HG03521 (cell line): ENCODE data around the gene EIF4G3.
"Not testable (repeated sequence)": the region's sequence is repeated elsewhere in the genome, so short reads cannot be mapped to it uniquely, and the experiment has no call there.

Experiments used
- ATAC-seq: cut with Tn5 transposase; IDR thresholded peaks from one replicate; pipeline ENCODE4 v1.9.1; 2021; ENCODE audit warnings: mild to moderate bottlenecking, moderate library complexity; ENCODE audit not compliant: unreplicated experiment

The EIF4G3 gene

GRCh38 chr1:20899154-20899972, 277.3 kb downstream of the EIF4G3 start:
- no peak for ATAC-seq

- ATAC-seq: no peak
Measured at GRCh38 chr1:20896826-20897225, 279.9 kb downstream of the EIF4G3 start.

- ATAC-seq: no peak
Measured at GRCh38 chr1:20893931-20894330, 282.8 kb downstream of the EIF4G3 start.

GRCh38 chr1:20891091-20891490, 285.6 kb downstream of the EIF4G3 start:
- no peak for ATAC-seq

- no peak for ATAC-seq
Measured at GRCh38 chr1:20887246-20887645, 289.5 kb downstream of the EIF4G3 start.

GRCh38 chr1:20885121-20885520, 291.6 kb downstream of the EIF4G3 start:
- no peak for ATAC-seq

GRCh38 chr1:20884513-20884912, 292.2 kb downstream of the EIF4G3 start:
- no peak for ATAC-seq

- no peak for ATAC-seq
Measured at GRCh38 chr1:20883766-20884165, 292.9 kb downstream of the EIF4G3 start.

- no peak for ATAC-seq
Measured at GRCh38 chr1:20882837-20883236, 293.9 kb downstream of the EIF4G3 start.

GRCh38 chr1:20878799-20879198, 297.9 kb downstream of the EIF4G3 start:
- no peak for ATAC-seq

- no peak for ATAC-seq
Measured at GRCh38 chr1:20875198-20875973, 301.3 kb downstream of the EIF4G3 start.

GRCh38 chr1:20873311-20873710, 303.4 kb downstream of the EIF4G3 start:
- ATAC-seq: no peak

- ATAC-seq: no peak
Measured at GRCh38 chr1:20871419-20871818, 305.3 kb downstream of the EIF4G3 start.

- ATAC-seq: no peak
Measured at GRCh38 chr1:20870718-20871117, 306.0 kb downstream of the EIF4G3 start.

GRCh38 chr1:20868263-20868662, 308.4 kb downstream of the EIF4G3 start:
- ATAC-seq: no peak

- no peak for ATAC-seq
Measured at GRCh38 chr1:20867847-20868246, 308.9 kb downstream of the EIF4G3 start.

GRCh38 chr1:20867062-20867461, 309.6 kb downstream of the EIF4G3 start:
- ATAC-seq: no peak

GRCh38 chr1:20865001-20865400, 311.7 kb downstream of the EIF4G3 start:
- ATAC-seq: no peak

GRCh38 chr1:20854529-20854928, 322.2 kb downstream of the EIF4G3 start:
- no peak for ATAC-seq

- not testable (repeated sequence) for ATAC-seq
Measured at GRCh38 chr1:20851791-20852190, 324.9 kb downstream of the EIF4G3 start.

- ATAC-seq: no peak
Measured at GRCh38 chr1:20850021-20850420, 326.7 kb downstream of the EIF4G3 start.

- no peak for ATAC-seq
Measured at GRCh38 chr1:20849100-20849499, 327.6 kb downstream of the EIF4G3 start.
